ENCODE results near the gene PRKCA.
"Not testable (repeated sequence)": the region's sequence is repeated elsewhere in the genome, so short reads cannot be mapped to it uniquely, and the experiment has no call there.

PRKCA gene

DNA sequence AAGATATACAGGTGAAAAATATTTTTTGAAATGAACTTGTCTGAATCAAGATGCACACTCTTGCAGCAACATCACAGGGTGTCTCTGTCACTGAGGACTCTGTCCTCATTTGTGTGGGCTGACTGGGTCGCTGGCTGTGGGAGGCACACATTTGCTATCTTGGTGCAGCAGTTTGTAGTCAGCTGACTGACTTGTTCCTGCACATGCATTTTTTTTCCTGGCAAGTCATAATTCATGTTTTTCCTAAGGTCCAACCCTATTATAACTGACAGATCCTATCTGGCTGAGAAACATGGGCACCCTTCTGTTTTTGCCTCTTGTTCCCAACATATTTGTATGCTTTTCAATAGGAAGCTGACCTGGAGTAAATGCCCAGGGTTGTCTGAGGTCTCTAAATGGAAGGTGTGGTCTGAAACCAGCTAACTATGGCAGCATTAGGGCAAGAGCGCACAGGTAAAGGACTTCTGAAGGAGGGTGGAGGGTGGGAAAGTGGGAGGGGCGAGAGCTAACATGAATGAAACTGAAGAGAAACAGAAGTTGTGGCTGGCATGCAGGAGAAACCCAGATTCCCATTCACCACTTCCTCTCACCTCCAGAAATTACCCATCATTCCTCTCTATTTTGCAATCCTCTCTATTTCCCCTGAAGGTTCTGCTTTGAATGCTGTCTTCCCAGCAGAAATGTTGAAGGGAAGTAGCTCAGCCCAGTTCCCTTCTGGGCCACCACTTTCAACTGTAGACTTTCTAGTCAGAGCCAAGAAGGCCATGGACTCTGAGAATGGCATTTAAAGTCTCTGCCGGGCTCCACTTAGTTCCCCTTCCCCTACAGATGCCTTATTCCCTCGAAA is 166.1 kb downstream of the PRKCA start:
- DNase-seq = peak; percentile 95 to 96

DNA sequence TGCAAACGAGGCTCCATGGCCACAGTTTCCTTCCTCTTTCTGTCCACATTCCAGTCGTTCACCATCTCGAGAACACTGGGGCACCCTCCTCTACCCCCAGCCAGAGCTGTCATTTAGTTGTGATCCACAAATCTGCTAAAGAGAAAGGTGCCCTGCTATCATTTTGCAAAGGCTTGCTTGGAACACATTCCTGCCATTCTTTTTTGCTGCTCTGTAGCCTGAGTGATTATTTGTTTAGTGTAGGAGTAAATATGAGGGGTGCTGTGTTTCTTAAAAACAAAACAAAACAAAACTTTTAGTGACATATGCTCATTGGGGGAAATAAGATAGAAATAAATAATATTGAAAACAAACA is 166.7 kb downstream of the PRKCA start:
- DNase-seq = no peak

- DNase-seq = peak in 1 of 2 donors; percentile 54
These were observed 167.0 kb downstream of the PRKCA start for GRCh38 chr17:66469461-66469860.

- peak; percentile 4 to 25 for DNase-seq
These were observed 167.5 kb downstream of the PRKCA start for GRCh38 chr17:66469890-66470289.

GRCh38 chr17:66472123-66472522 is 169.7 kb downstream of the PRKCA start:
- DNase-seq = no peak

GRCh38 chr17:66474258-66474657 is 171.8 kb downstream of the PRKCA start:
- DNase-seq = no peak

- DNase-seq = no peak
These were observed 172.5 kb downstream of the PRKCA start for GRCh38 chr17:66474806-66475497.

DNA sequence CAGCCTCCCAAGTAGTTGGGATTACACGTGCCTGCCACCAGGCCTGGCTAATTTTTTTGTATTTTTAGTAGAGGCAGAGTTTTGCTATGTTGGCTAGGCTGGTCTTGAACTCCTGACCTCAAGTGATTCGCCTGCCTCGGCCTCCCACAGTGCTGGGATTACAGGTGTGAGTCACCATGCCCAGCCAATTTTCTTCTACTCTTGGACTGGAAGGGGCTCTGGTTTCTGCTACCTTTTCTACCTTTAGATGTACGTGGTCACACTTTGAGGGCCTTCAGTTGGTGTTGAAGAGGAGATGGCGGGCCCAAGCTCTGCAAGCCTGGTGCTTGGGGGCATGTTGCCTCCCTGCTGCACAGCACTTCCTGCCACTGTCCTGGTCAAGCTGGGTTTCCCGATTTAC is 173.6 kb downstream of the PRKCA start:
- no peak for DNase-seq

- DNase-seq = peak in 1 of 2 donors; percentile 0
These were observed 175.3 kb downstream of the PRKCA start for GRCh38 chr17:66477615-66478283.

GRCh38 chr17:66479230-66479889 is 176.9 kb downstream of the PRKCA start:
- DNase-seq = peak in 1 of 2 donors; percentile 59

DNA sequence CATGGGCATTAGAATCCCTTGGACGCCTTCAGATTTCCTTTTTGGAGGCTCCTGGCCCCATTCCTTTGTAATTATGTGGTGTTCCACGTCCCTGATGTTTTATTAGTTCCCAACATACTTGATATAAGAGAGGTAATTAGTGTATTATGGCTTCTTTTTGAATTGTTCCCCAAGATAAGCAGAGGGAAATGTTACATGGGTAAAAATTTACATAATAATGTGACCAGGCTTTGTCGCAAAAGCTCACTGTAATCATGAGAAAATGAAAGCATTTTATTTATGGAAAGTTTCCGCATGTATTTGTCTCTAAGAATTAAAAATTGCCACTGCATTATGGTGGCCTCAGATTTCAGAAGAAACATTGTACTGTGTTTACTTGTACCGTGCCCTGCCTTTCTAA is 177.8 kb downstream of the PRKCA start:
- no peak for DNase-seq

- DNase-seq = no peak
These were observed 178.4 kb downstream of the PRKCA start for GRCh38 chr17:66480802-66481201.

- peak; percentile 51 to 55 for DNase-seq
These were observed 178.9 kb downstream of the PRKCA start for GRCh38 chr17:66481271-66481670.

DNA sequence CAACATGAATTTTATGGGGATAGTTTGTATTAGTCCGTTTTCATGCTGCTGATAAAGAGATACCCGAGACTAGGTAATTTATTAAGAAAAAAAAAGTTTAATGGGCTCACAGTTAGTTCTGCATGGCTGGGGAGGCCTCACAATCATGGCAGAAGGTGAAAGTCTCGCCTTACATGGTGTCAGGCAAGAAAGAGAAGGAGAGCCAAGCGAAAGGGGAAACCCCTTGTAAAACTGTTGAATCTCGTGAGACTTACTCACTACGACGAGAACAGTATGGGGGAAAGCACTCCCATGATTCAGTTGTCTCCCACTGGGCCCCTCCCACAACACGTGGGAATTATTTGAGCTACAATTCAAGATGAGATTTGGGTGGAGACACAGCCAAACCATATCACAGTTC is 181.5 kb downstream of the PRKCA start:
- DNase-seq = peak in 1 of 2 donors; percentile 26

DNA sequence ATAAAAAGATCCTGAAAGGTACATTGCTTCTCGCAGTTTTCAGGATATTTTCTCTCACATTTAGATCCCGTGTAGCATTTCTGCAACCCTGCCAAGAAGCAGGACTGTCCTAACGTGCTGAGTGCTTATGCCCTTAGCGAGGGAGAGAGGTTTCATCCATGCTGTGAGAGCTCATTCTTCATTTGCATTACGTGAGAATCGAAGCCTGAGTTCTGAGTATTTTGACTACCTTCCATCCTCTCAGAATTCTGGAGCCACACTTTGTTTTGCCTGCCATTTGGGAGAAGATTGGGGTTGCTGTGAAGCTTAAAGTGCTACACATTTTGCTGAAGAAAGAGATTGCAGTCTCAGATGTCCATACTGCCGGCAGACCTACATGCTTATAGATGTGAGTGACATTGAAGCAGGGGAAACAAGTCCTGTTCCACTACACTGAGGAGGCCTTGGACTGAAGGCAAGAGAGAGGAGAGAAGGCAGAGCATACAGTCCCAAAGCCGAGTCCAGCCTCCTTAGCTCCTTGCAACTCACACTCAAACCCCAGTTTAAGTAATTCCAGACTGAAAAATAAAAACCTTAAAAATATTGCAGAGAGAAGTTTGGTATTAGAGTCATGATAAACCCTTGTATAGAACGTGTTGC is 183.0 kb downstream of the PRKCA start:
- no peak for DNase-seq

DNA sequence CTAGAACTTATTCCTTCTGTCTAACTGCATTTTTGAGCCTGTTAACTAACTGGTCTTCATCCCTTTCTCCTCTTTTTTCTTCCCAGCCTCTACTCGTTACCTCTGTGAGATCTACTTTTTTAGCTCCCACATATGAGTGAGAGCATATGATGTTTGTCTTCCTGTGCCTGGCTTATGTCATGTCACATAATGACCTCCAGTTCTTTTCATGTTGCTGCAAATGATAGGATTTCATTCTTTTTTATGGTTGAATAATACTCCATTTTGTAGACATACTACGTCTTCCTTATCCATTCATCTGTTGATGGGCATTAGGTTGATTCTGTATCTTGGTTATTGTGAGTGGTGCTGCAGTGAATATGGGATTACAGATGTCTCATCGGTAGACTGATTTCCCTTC is 184.7 kb downstream of the PRKCA start:
- no peak for DNase-seq

DNA sequence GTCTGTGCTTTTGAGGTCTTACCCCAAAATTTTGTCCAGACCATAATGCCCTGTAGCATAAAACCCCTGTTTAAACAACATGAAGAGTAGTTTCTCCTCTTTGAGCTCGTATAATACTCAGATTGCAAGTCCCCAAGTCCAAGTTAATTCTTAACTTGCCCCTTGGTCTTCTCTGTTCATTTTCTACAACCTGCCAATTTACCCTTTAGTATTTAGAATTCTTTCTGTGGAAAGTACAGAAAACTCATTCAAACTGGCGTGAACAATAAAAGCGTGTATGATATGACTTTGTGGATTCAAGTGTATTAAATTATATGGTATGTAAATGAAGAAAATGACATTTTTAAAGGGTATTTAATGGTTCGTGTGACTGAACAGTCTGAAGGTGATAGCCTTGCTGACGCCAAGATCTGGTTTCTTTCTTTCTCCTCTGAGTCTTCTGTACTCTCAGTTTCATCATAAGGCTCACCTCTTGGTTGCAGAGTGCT is 185.6 kb downstream of the PRKCA start:
- DNase-seq = no peak

- no peak for DNase-seq
These were observed 186.5 kb downstream of the PRKCA start for GRCh38 chr17:66488864-66489263.

- not testable (repeated sequence) for DNase-seq
These were observed 187.2 kb downstream of the PRKCA start for GRCh38 chr17:66489576-66489975.

DNA sequence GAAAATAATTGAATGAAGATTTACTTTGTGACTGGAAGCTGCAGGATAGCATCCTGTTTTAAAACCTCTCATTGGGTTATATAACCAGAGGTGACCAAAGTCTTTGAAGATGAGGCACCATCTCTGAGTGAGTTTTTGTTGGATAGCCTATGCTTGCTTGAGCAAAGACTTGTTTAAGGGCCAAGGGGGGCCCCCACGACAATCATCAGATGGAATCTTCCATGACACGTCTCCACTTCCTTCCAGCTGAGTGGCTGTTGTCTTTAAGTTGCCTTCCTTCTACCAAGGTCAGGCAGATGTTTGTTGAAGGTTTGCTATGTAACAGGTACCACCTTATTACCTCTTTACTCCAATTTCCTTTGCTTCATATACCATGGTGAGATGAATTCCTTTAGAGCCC is 188.8 kb downstream of the PRKCA start:
- DNase-seq = no peak

DNA sequence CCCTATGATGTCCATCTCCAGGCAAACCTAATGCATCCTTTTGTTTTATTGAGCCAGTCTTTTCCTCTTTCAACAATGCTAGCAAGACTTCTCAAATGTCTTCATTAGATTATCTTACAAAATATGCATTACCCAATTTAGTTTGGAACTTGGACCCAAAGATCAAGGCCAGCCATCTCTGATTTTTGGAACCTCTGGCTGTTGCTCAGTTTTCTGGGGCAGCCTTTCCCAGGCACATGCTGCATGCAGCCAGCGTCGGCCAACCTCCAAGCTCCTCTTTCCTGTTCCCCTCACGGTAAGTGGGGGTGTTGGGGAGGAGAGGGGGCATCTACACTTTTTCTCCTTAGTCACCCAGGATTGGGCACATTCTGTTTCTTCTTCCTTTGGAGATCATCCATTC is 189.3 kb downstream of the PRKCA start:
- no peak for DNase-seq

GRCh38 chr17:66492080-66492479 is 189.7 kb downstream of the PRKCA start:
- DNase-seq = no peak

Data from inflammatory macrophage (primary cell).